Heart right ventricle (tissue), 16 donors: ENCODE measurements around the gene TSTD2. TPM values are rescaled to one million over a fixed set of nuclear protein-coding genes. Genes with fewer than 3 reads are reported as not detected.
A peak's percentile ranks its signal among the peaks of the same experiment; 100 is the strongest.
"Not testable (repeated sequence)": the region's sequence is repeated elsewhere in the genome, so short reads cannot be mapped to it uniquely, and the experiment has no call there.

ENCODE experiments used
- ATAC-seq, 8 donors: fragments of 200-7000 bp; cut with Tn5 transposase; one replicate each; pipeline ENCODE4 v1.9.1; 2020; ENCODE audit warnings: mild to moderate bottlenecking in 8 of 8, moderate library complexity in 8 of 8, moderate number of reproducible peaks in 1 of 8
- DNase-seq, 2 donors: peaks; one replicate each; pipeline ENCODE4 v3.0.0-alpha.2; 2020
- H3K27ac ChIP-seq, 10 donors: fragments of 200-600 bp; sonication (generic) in 2 of 10; one replicate each; pipeline versions ENCODE4 v1.5.0 to v1.8.0; 2020 to 2022; ENCODE audit warnings: mild to moderate bottlenecking in 3 of 10
- H3K27me3 ChIP-seq, 7 donors: fragments of 200-600 bp; one replicate each; pipeline ENCODE4 v1.8.0; 2021 to 2022; ENCODE audit warnings: mild to moderate bottlenecking in 2 of 7
- H3K36me3 ChIP-seq, 9 donors: fragments of 200-600 bp; sonication (generic) in 1 of 9; one replicate each; pipeline versions ENCODE4 v1.5.0 to v1.8.0; 2020 to 2022; ENCODE audit warnings: mild to moderate bottlenecking in 2 of 9
- H3K4me1 ChIP-seq, 9 donors: fragments of 200-600 bp; sonication (generic) in 1 of 9; one replicate each; pipeline versions ENCODE4 v1.5.0 to v1.8.0; 2020 to 2022; ENCODE audit warnings: mild to moderate bottlenecking in 4 of 9
- H3K4me3 ChIP-seq, 10 donors: fragments of 200-600 bp; sonication (generic) in 2 of 10; one replicate each; pipeline versions ENCODE4 v1.5.0 to v1.8.0; 2020 to 2022; ENCODE audit warnings: mild to moderate bottlenecking in 7 of 10, moderate library complexity in 2 of 10
- H3K9me3 ChIP-seq, 11 donors: fragments of 200-600 bp in 10 of 11; sonication (generic) in 2 of 11; one replicate each; pipeline versions ENCODE4 v1.5.0 to v1.8.0; 2013 to 2022; ENCODE audit warnings: mild to moderate bottlenecking in 2 of 11, control low read depth in 1 of 11, moderate library complexity in 1 of 11
- WGBS, 2 donors: extraction: QIAGEN DNeasy Blood & Tissue Kit; methylation state at CpG; one replicate each; pipeline ENCODE4 v1.1.7; 2013; ENCODE audit warnings: inconsistent platforms in 1 of 2; 5-methylcytosine and 5-hydroxymethylcytosine counted together
- intact Hi-C, 10 donors: fragments of 100-400 bp; cut with DNase I; formaldehyde crosslinking; loops; one replicate each; pipeline versions ENCODE4 v1.11.1 to v1.14.2; 2022
- polyA plus RNA-seq, 2 donors: library from polyadenylated mRNA; stranded (reverse); fragments of 200-250 nt; gene quantifications; one replicate each; pipeline ENCODE4 v1.2.3, GENCODE V29; 2013
- total RNA-seq, 10 donors: library from RNA; stranded (reverse); fragmentation: NEBNext Ultra II Directional in 3 of 10; extraction: Animal tissue kit (Norgen Biotek cat#: 25700) in 3 of 10; gene quantifications; one replicate each; pipeline versions ENCODE4 v1.2.1 to v1.2.4, GENCODE V29; 2021 to 2023
- TF ChIP-seq, protein P1 (sequence below), 9 donors: fragments of 200-600 bp; sonication (generic) in 2 of 9; IDR thresholded peaks; one replicate each; pipeline versions ENCODE4 v1.5.0 to v1.8.0; 2021 to 2022; ENCODE audit warnings: antibody characterized with exemption in 9 of 9, mild to moderate bottlenecking in 5 of 9, moderate library complexity in 1 of 9
- donor health status: Arrhythmogenic right ventricular cardiomyopathy.
- donor health status: ischemic (EF 13 %, LVEDD 7.1; RV severe dilation, severe dysfunction).
- donor health status: healthy with polysubstance abuse.
- donor health status: DM: no; HTN: yes; CAD: no.
- donor health status: DM: no; HTN: no; CAD: no.
- donor health status: ischemic (EF 25% LVEDD 6.9; RV normal size, moderate dysfunction).
- donor health status: ischemic (EF 25% LVEDD 5.7; RV mildly dilated, moderate dysfunction).
- donor health status: healthy.
- donor health status: DM: yes; HTN: yes; CAD: no.
- donor health status: Ischemic cardiomyopathy.
- donor health status: ischemic (EF 35%, LVEDD 5.7; RV mildly dilated, moderate dysfunction).
- donor health status: nonischemic (EF 11% LVEDD 7.7; RV severe dilation, severe dysfunction).
- donor health status: DM: yes; HTN: yes; CAD: no.
- donor health status: PGD.
- donor health status: ischemic (EF 29% LVEDD 5.4; RV normal size, mild dysfunction).
- donor health status: nonischemic (EF 23%, LVEDD 6.1; RV moderate dilation, normal function).

Gene TSTD2
- total and polyA plus RNA-seq, 12 donors, result 8.5 to 29.4 (median 22.8) TPM

DNA sequence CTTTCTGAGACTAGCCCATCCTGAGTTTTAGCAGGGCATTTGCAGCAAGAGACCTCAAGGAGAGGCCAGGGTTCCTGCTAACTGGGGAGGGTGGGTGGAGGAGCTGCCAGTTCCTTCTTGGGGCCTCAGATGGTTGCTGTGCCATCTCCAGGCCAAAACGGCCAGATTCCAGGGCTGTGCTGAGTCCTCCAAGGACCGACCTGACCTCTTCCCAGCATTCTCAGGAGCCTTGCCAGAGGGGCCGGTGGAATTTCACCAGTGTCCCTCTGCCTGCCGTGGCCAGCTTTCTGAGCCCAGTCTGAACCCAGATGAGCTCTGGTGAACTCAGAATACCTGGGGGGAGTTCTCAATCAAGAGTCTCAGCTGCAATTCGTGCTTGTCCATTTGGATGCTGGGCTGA is 54.3 kb downstream of the TSTD2 start:
- Histone ChIP-seq H3K9me3 (no peaks in the 10 kb centered on the region), H3K27ac (no peak overlapping the region), H3K4me3 (no peak overlapping the region), H3K4me1 (peaks cover 0 to 9% (median 0%) of the 10 kb centered on the region in 9 donors), H3K36me3 (peaks cover 0 to 24% (median 0%) of the 10 kb centered on the region in 9 donors), H3K27me3 (no peaks in the 10 kb centered on the region)
- TF ChIP-seq, protein P1, sequence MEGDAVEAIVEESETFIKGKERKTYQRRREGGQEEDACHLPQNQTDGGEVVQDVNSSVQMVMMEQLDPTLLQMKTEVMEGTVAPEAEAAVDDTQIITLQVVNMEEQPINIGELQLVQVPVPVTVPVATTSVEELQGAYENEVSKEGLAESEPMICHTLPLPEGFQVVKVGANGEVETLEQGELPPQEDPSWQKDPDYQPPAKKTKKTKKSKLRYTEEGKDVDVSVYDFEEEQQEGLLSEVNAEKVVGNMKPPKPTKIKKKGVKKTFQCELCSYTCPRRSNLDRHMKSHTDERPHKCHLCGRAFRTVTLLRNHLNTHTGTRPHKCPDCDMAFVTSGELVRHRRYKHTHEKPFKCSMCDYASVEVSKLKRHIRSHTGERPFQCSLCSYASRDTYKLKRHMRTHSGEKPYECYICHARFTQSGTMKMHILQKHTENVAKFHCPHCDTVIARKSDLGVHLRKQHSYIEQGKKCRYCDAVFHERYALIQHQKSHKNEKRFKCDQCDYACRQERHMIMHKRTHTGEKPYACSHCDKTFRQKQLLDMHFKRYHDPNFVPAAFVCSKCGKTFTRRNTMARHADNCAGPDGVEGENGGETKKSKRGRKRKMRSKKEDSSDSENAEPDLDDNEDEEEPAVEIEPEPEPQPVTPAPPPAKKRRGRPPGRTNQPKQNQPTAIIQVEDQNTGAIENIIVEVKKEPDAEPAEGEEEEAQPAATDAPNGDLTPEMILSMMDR (IDR thresholded peaks at IDR 0.05), result no peak
- ATAC-seq (peak in 6 of 8 donors; percentile 11 to 56 (median 34)), DNase-seq (no peak)
- intact Hi-C loops, result no loop called here
- WGBS, 2 donors, result 41 to 57% methylated on average over 5 of the region's 5 CpGs

GRCh38 chr9:97577051-97577450 is 56.1 kb downstream of the TSTD2 start:
- intact Hi-C loops, result no loop called here
- Histone ChIP-seq H3K27me3 (no peaks in the 10 kb centered on the region), H3K36me3 (peaks cover 0 to 30% (median 0%) of the 10 kb centered on the region in 9 donors), H3K4me1 (peaks cover 0 to 12% (median 3%) of the 10 kb centered on the region in 9 donors), H3K9me3 (no peaks in the 10 kb centered on the region), H3K4me3 (no peak overlapping the region), H3K27ac (no peak overlapping the region)
- 66% methylated on average over 5 of the region's 5 CpGs for WGBS, 2 donors
- peak in 4 of 8 donors; percentile 12 to 58 (median 27) for ATAC-seq
- no peak for DNase-seq
- TF ChIP-seq, protein P1 (IDR thresholded peaks at IDR 0.05), result no peak

DNA sequence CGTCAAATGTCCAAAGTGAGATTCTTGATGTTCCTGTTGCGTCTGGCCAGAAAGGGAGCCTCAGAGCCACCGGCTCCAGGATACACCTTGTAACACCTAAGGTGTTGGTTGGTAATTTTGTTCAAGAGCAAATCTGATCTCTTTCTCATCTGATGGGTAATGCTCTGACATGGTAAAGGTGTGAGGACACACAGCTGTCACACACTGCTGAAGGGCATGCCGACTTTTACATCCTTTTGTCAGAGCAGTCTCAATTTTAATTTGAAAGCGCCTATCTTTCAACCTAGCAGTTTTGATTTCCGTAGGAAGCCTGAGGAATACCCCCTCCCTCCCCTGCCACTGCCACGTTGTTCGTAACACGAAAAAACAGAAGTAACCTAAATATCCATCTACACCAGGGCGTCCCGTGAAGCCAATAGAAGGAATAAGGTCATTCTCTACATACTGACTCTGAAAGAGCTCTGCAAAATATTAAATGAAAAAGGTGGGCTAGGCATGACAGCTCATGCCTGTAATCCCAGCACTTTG is 57.4 kb downstream of the TSTD2 start:
- ATAC-seq (no peak), DNase-seq (no peak)
- WGBS, 2 donors, result 81 to 89% methylated on average over 11 of the region's 11 CpGs
- intact Hi-C loops, result no loop called here
- Histone ChIP-seq H3K4me3 (peak overlapping the region in 2 of 10 donors; percentile 12 to 31), H3K4me1 (peaks cover 2 to 25% (median 13%) of the 10 kb centered on the region in 9 donors), H3K9me3 (no peaks in the 10 kb centered on the region), H3K27me3 (no peaks in the 10 kb centered on the region), H3K36me3 (peaks cover 0 to 31% (median 0%) of the 10 kb centered on the region in 9 donors), H3K27ac (no peak overlapping the region)
- TF ChIP-seq, protein P1 (IDR thresholded peaks at IDR 0.05), result no peak

GRCh38 chr9:97574921-97575672 is 58.1 kb downstream of the TSTD2 start:
- H3K4me3 ChIP-seq, result peak overlapping the region in 3 of 10 donors; percentile 5 to 31 (median 12)

GRCh38 chr9:97574101-97574571 is 59.0 kb downstream of the TSTD2 start:
- peaks cover 0 to 47% (median 0%) of the 10 kb centered on the region in 9 donors for H3K36me3 ChIP-seq
- H3K9me3 ChIP-seq, ATAC-seq, DNase-seq, H3K4me3 ChIP-seq, H3K27me3 ChIP-seq, H3K27ac ChIP-seq, intact Hi-C loops: not testable (repeated sequence)
- WGBS, 2 donors, result 95 to 96% methylated on average over 41 to 47 of the region's 47 CpGs
- H3K4me1 ChIP-seq, result peaks cover 2 to 30% (median 16%) of the 10 kb centered on the region in 9 donors

More at GRCh38 chr9:97574921-97575672, 58.1 kb downstream of the TSTD2 start:
- H3K27ac ChIP-seq, intact Hi-C loops, ATAC-seq, DNase-seq, H3K27me3 ChIP-seq, H3K9me3 ChIP-seq: not testable (repeated sequence)
- Histone ChIP-seq H3K4me1 (peaks cover 2 to 32% (median 18%) of the 10 kb centered on the region in 9 donors), H3K36me3 (peaks cover 0 to 37% (median 0%) of the 10 kb centered on the region in 9 donors)
- WGBS, 2 donors, result 82 to 86% methylated on average over 21 of the region's 21 CpGs
